ENCODE results near the gene POU3F3.

DNA sequence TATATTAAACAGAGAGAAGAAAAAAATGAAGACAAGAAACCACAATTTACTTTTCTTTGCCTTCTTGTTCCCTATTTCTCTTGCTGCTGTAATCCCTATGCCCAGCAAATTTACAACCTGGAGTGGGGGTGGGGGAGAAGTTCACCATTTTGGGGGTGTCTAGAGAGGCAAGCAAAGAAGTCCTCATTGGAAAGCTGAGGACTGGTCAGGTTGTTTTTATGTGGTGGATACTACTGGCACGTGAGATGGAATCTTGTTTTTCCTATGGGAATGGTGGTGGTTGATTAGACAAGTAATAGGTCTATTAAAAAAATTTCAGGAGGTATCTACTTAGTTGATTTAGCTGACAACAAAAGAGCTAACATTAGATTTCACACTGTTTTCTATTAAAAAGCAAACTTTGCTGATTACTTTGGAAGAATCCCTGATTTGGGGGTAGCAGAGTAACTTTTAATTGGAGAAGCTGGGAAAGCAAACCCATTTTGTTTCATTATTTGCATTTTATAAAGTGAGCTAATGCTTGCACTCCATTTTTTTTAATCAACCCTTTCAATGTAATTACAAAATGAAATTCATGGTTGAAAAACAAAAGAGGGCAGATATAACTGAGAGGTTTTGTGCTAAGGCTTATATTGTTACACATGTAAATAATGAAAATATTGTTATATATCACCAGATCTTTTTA lies 6.0 kb downstream of the POU3F3 start:
- no peak for TF ChIP-seq POLR2AphosphoS5 (IDR thresholded peaks at IDR 0.05)
- TF ChIP-seq POLR2A (IDR thresholded peaks at IDR 0.05), result no peak
- TF ChIP-seq, protein P1, sequence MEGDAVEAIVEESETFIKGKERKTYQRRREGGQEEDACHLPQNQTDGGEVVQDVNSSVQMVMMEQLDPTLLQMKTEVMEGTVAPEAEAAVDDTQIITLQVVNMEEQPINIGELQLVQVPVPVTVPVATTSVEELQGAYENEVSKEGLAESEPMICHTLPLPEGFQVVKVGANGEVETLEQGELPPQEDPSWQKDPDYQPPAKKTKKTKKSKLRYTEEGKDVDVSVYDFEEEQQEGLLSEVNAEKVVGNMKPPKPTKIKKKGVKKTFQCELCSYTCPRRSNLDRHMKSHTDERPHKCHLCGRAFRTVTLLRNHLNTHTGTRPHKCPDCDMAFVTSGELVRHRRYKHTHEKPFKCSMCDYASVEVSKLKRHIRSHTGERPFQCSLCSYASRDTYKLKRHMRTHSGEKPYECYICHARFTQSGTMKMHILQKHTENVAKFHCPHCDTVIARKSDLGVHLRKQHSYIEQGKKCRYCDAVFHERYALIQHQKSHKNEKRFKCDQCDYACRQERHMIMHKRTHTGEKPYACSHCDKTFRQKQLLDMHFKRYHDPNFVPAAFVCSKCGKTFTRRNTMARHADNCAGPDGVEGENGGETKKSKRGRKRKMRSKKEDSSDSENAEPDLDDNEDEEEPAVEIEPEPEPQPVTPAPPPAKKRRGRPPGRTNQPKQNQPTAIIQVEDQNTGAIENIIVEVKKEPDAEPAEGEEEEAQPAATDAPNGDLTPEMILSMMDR (IDR thresholded peaks at IDR 0.05), result no peak
- no peak for TF ChIP-seq EP300 (IDR thresholded peaks at IDR 0.05)
